GM12878 (cell line): ENCODE measurements around the gene C9orf78.

Source experiments
- CBX5 ChIP-seq: sonication (generic); IDR thresholded peaks from 2 replicates; pipeline ENCODE4 v1.6.1; 2016; ENCODE audit warnings: low read depth, moderate library complexity, mild to moderate bottlenecking, inconsistent platforms
- CTCF ChIP-seq, 3 experiments: IDR thresholded peaks in 2 of 3; conservative IDR thresholded peaks in 1 of 3; 2 replicates each; pipeline ENCODE4 v1.5.1; 2011; ENCODE audit warnings: low read depth in 3 of 3, low read length in 3 of 3, mild to moderate bottlenecking in 3 of 3, control low read depth in 2 of 3, moderate library complexity in 2 of 3, inconsistent platforms in 1 of 3, mixed read lengths in 1 of 3; ENCODE audit not compliant: control insufficient read depth in 2 of 3, insufficient read depth in 1 of 3; ENCODE audit errors: extremely low read depth in 1 of 3
- EZH2 ChIP-seq: IDR thresholded peaks from 2 replicates; pipeline ENCODE4 v1.6.1; 2012; ENCODE audit warnings: low read depth, mild to moderate bottlenecking, control low read depth, inconsistent platforms, low read length, borderline replicate concordance; ENCODE audit not compliant: control insufficient read depth
- FOXM1 ChIP-seq: IDR thresholded peaks from 2 replicates; pipeline ENCODE4 v1.6.1; 2012; ENCODE audit warnings: low read depth, mild to moderate bottlenecking, inconsistent platforms, low read length, moderate library complexity
- KDM1A ChIP-seq: fragments of 200-600 bp; sonication (generic); IDR thresholded peaks from 2 replicates; pipeline ENCODE4 v1.6.1; 2016; ENCODE audit warnings: borderline replicate concordance
- POLR2A ChIP-seq: IDR thresholded peaks from 2 replicates; pipeline ENCODE4 v1.6.1; 2011; ENCODE audit warnings: low read depth, mild to moderate bottlenecking, low read length
- RAD21 ChIP-seq: IDR thresholded peaks from 2 replicates; pipeline ENCODE4 v1.6.1; 2011; ENCODE audit warnings: mild to moderate bottlenecking, low read depth, low read length, moderate library complexity; ENCODE audit not compliant: insufficient read depth
- RFX5 ChIP-seq: IDR thresholded peaks from 2 replicates; pipeline ENCODE4 v1.6.1; 2011; ENCODE audit warnings: low read depth, low read length, improper control_type of control experiment
- SPI1 ChIP-seq: IDR thresholded peaks from 2 replicates; pipeline ENCODE4 v1.6.1; 2011; ENCODE audit warnings: low read depth, mild to moderate bottlenecking, low read length, moderate library complexity, borderline replicate concordance; ENCODE audit not compliant: insufficient read depth
- TAF1 ChIP-seq: IDR thresholded peaks from 2 replicates; pipeline ENCODE4 v1.6.1; 2011; ENCODE audit warnings: mild to moderate bottlenecking, low read depth, low read length, borderline replicate concordance
- TF ChIP-seq, protein P1 (sequence below): fragments of 450-650 bp; IDR thresholded peaks from 2 replicates; pipeline ENCODE4 v1.6.1; 2016; ENCODE audit warnings: mild to moderate bottlenecking
- TF ChIP-seq, protein P2 (sequence below): IDR thresholded peaks from 2 replicates; pipeline ENCODE4 v1.6.1; 2011; ENCODE audit warnings: low read depth, mild to moderate bottlenecking, low read length, moderate library complexity, borderline replicate concordance; ENCODE audit errors: extremely low read depth

DNA sequence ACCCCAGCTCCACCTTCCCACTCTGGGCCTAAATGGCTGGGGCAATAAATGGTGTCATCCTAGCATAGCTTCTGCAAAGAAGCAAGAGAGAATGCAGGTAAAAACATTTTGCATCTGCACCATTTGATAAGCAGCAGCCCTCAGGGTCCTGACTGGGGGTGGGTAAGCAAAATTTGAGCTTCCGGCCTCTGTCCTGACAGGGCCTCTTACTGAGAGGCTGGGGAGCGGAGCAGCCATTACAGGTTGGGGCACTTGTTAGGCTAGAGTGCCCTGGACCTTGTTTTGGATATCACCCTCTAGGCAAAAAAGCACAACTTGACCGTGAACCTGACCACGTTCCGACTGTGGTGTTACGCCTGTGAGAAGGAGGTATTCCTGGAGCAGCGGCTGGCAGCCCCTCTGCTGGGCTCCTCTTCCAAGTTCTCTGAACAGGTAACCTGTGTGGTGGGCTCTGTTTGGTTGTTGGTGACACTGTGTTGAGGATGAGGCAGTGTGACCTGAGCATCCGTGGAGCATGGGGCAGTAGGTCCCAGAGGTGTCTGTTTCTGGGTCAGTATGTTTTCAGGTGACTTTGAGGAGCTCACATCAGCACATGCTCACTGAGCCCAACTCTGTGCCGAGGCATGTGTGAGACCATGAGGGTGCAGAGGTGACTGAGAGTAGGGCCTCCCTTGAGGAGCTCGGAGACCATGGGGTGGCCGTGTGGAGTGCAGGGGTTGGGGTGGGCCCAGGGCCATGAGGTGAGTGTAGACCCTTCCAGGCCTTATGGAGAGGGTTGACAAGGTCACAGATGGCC lies 23.3 kb upstream of the C9orf78 start:
- TF ChIP-seq CTCF (IDR thresholded peaks at IDR 0.05 in 2 of 3, conservative IDR thresholded peaks at IDR 0.05 in 1 of 3; ENCODE audit: control insufficient read depth in 2 of 3, extremely low read depth in 1 of 3, insufficient read depth in 1 of 3, low read depth in 3 of 3, low read length in 3 of 3), result no peak
- TF ChIP-seq EZH2, result no peak
- no peak for TF ChIP-seq FOXM1
- no peak for TF ChIP-seq RAD21
- TF ChIP-seq TAF1, result no peak
- TF ChIP-seq, protein P1, sequence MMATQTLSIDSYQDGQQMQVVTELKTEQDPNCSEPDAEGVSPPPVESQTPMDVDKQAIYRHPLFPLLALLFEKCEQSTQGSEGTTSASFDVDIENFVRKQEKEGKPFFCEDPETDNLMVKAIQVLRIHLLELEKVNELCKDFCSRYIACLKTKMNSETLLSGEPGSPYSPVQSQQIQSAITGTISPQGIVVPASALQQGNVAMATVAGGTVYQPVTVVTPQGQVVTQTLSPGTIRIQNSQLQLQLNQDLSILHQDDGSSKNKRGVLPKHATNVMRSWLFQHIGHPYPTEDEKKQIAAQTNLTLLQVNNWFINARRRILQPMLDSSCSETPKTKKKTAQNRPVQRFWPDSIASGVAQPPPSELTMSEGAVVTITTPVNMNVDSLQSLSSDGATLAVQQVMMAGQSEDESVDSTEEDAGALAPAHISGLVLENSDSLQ, result no peak
- TF ChIP-seq CBX5, result no peak
- no peak for TF ChIP-seq POLR2A
- TF ChIP-seq, protein P2, sequence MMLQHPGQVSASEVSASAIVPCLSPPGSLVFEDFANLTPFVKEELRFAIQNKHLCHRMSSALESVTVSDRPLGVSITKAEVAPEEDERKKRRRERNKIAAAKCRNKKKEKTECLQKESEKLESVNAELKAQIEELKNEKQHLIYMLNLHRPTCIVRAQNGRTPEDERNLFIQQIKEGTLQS, result no peak
- TF ChIP-seq RFX5, result no peak
- TF ChIP-seq KDM1A, result no peak
- no peak for TF ChIP-seq SPI1
